ENCODE results near the gene PLEKHF1.

The PLEKHF1 gene

GRCh38 chr19:29677001-29677817 is 11.9 kb downstream of the PLEKHF1 start:
- H3K9ac ChIP-seq (ENCODE audit: low read length in 5 of 5): peak overlapping the region in 1 of 5 donors; percentile 7
- peaks cover 13 to 95% (median 76%) of the 10 kb centered on the region in 5 donors for H3K4me1 ChIP-seq (ENCODE audit: control insufficient read depth in 5 of 5, insufficient read depth in 5 of 5, low read length in 5 of 5)
- H3K36me3 ChIP-seq (ENCODE audit: control insufficient read depth in 5 of 5, insufficient read depth in 5 of 5, low read length in 5 of 5): peaks cover 0 to 41% (median 32%) of the 10 kb centered on the region in 5 donors
- H3K9me3 ChIP-seq (ENCODE audit: control insufficient read depth in 5 of 5, low read length in 5 of 5): no peaks in the 10 kb centered on the region
- peak overlapping the region in 1 of 5 donors; percentile 10 for H3K4me3 ChIP-seq (ENCODE audit: low read depth in 1 of 5, low read length in 5 of 5)
- no peaks in the 10 kb centered on the region for H3K27me3 ChIP-seq (ENCODE audit: control insufficient read depth in 5 of 5, insufficient read depth in 4 of 5, low read length in 5 of 5)
- peak overlapping the region; percentile 24 for H3K27ac ChIP-seq (ENCODE audit: low read depth, low read length)

GRCh38 chr19:29678484-29679106 is 13.3 kb downstream of the PLEKHF1 start:
- Histone ChIP-seq H3K9ac (ENCODE audit: low read length in 5 of 5) (peak overlapping the region in 1 of 5 donors; percentile 62), H3K9me3 (ENCODE audit: control insufficient read depth in 5 of 5, low read length in 5 of 5) (no peaks in the 10 kb centered on the region), H3K27me3 (ENCODE audit: control insufficient read depth in 5 of 5, insufficient read depth in 4 of 5, low read length in 5 of 5) (no peaks in the 10 kb centered on the region), H3K27ac (ENCODE audit: low read depth, low read length) (peak overlapping the region; percentile 30), H3K4me3 (ENCODE audit: low read depth in 1 of 5, low read length in 5 of 5) (no peak overlapping the region), H3K4me1 (ENCODE audit: control insufficient read depth in 5 of 5, insufficient read depth in 5 of 5, low read length in 5 of 5) (peaks cover 13 to 93% (median 86%) of the 10 kb centered on the region in 5 donors), H3K36me3 (ENCODE audit: control insufficient read depth in 5 of 5, insufficient read depth in 5 of 5, low read length in 5 of 5) (peaks cover 0 to 38% (median 29%) of the 10 kb centered on the region in 5 donors)

GRCh38 chr19:29679598-29680210 is 14.4 kb downstream of the PLEKHF1 start:
- Histone ChIP-seq H3K36me3 (ENCODE audit: control insufficient read depth in 5 of 5, insufficient read depth in 5 of 5, low read length in 5 of 5) (peaks cover 0 to 27% (median 18%) of the 10 kb centered on the region in 5 donors), H3K9me3 (ENCODE audit: control insufficient read depth in 5 of 5, low read length in 5 of 5) (no peaks in the 10 kb centered on the region), H3K4me3 (ENCODE audit: low read depth in 1 of 5, low read length in 5 of 5) (no peak overlapping the region), H3K4me1 (ENCODE audit: control insufficient read depth in 5 of 5, insufficient read depth in 5 of 5, low read length in 5 of 5) (peaks cover 13 to 85% (median 84%) of the 10 kb centered on the region in 5 donors), H3K9ac (ENCODE audit: low read length in 5 of 5) (no peak overlapping the region), H3K27me3 (ENCODE audit: control insufficient read depth in 5 of 5, insufficient read depth in 4 of 5, low read length in 5 of 5) (no peaks in the 10 kb centered on the region), H3K27ac (ENCODE audit: low read depth, low read length) (no peak overlapping the region)

- H3K36me3 ChIP-seq (ENCODE audit: control insufficient read depth in 5 of 5, insufficient read depth in 5 of 5, low read length in 5 of 5): peaks cover 0 to 20% (median 11%) of the 10 kb centered on the region in 5 donors
- H3K9ac ChIP-seq (ENCODE audit: low read length in 5 of 5): peak overlapping the region in 1 of 5 donors; percentile 1
- peaks cover 12 to 84% (median 83%) of the 10 kb centered on the region in 5 donors for H3K4me1 ChIP-seq (ENCODE audit: control insufficient read depth in 5 of 5, insufficient read depth in 5 of 5, low read length in 5 of 5)
- H3K4me3 ChIP-seq (ENCODE audit: low read depth in 1 of 5, low read length in 5 of 5): no peak overlapping the region
- H3K9me3 ChIP-seq (ENCODE audit: control insufficient read depth in 5 of 5, low read length in 5 of 5): no peaks in the 10 kb centered on the region
- H3K27ac ChIP-seq (ENCODE audit: low read depth, low read length): no peak overlapping the region
- H3K27me3 ChIP-seq (ENCODE audit: control insufficient read depth in 5 of 5, insufficient read depth in 4 of 5, low read length in 5 of 5): no peaks in the 10 kb centered on the region
Observed at GRCh38 chr19:29680447-29680846, 15.2 kb downstream of the PLEKHF1 start.

- Histone ChIP-seq H3K27ac (ENCODE audit: low read depth, low read length) (no peak overlapping the region), H3K4me1 (ENCODE audit: control insufficient read depth in 5 of 5, insufficient read depth in 5 of 5, low read length in 5 of 5) (peaks cover 8 to 81% (median 79%) of the 10 kb centered on the region in 5 donors), H3K9ac (ENCODE audit: low read length in 5 of 5) (peak overlapping the region in 2 of 5 donors; percentile 1 to 54), H3K9me3 (ENCODE audit: control insufficient read depth in 5 of 5, low read length in 5 of 5) (no peaks in the 10 kb centered on the region), H3K27me3 (ENCODE audit: control insufficient read depth in 5 of 5, insufficient read depth in 4 of 5, low read length in 5 of 5) (no peaks in the 10 kb centered on the region), H3K4me3 (ENCODE audit: low read depth in 1 of 5, low read length in 5 of 5) (peak overlapping the region in 1 of 5 donors; percentile 22), H3K36me3 (ENCODE audit: control insufficient read depth in 5 of 5, insufficient read depth in 5 of 5, low read length in 5 of 5) (peaks cover 0 to 15% (median 9%) of the 10 kb centered on the region in 5 donors)
Observed at GRCh38 chr19:29680937-29681336, 15.7 kb downstream of the PLEKHF1 start.

- Histone ChIP-seq H3K4me3 (ENCODE audit: low read depth in 1 of 5, low read length in 5 of 5) (peak overlapping the region in 1 of 5 donors; percentile 22), H3K27ac (ENCODE audit: low read depth, low read length) (peak overlapping the region; percentile 35), H3K9ac (ENCODE audit: low read length in 5 of 5) (peak overlapping the region in 1 of 5 donors; percentile 54), H3K4me1 (ENCODE audit: control insufficient read depth in 5 of 5, insufficient read depth in 5 of 5, low read length in 5 of 5) (peaks cover 8 to 78% (median 77%) of the 10 kb centered on the region in 5 donors), H3K9me3 (ENCODE audit: control insufficient read depth in 5 of 5, low read length in 5 of 5) (no peaks in the 10 kb centered on the region), H3K36me3 (ENCODE audit: control insufficient read depth in 5 of 5, insufficient read depth in 5 of 5, low read length in 5 of 5) (peaks cover 0 to 10% (median 7%) of the 10 kb centered on the region in 5 donors), H3K27me3 (ENCODE audit: control insufficient read depth in 5 of 5, insufficient read depth in 4 of 5, low read length in 5 of 5) (no peaks in the 10 kb centered on the region)
Observed at GRCh38 chr19:29681422-29682235, 16.4 kb downstream of the PLEKHF1 start.

GRCh38 chr19:29682236-29682895 is 17.1 kb downstream of the PLEKHF1 start:
- no peaks in the 10 kb centered on the region for H3K27me3 ChIP-seq (ENCODE audit: control insufficient read depth in 5 of 5, insufficient read depth in 4 of 5, low read length in 5 of 5)
- H3K4me3 ChIP-seq (ENCODE audit: low read depth in 1 of 5, low read length in 5 of 5): no peak overlapping the region
- peak overlapping the region; percentile 35 for H3K27ac ChIP-seq (ENCODE audit: low read depth, low read length)
- peaks cover 4 to 78% (median 77%) of the 10 kb centered on the region in 5 donors for H3K4me1 ChIP-seq (ENCODE audit: control insufficient read depth in 5 of 5, insufficient read depth in 5 of 5, low read length in 5 of 5)
- peak overlapping the region in 1 of 5 donors; percentile 54 for H3K9ac ChIP-seq (ENCODE audit: low read length in 5 of 5)
- H3K36me3 ChIP-seq (ENCODE audit: control insufficient read depth in 5 of 5, insufficient read depth in 5 of 5, low read length in 5 of 5): peaks cover 0 to 3% (median 2%) of the 10 kb centered on the region in 5 donors
- H3K9me3 ChIP-seq (ENCODE audit: control insufficient read depth in 5 of 5, low read length in 5 of 5): no peaks in the 10 kb centered on the region

- Histone ChIP-seq H3K27ac (ENCODE audit: low read depth, low read length) (no peak overlapping the region), H3K27me3 (ENCODE audit: control insufficient read depth in 5 of 5, insufficient read depth in 4 of 5, low read length in 5 of 5) (no peaks in the 10 kb centered on the region), H3K4me3 (ENCODE audit: low read depth in 1 of 5, low read length in 5 of 5) (no peak overlapping the region), H3K36me3 (ENCODE audit: control insufficient read depth in 5 of 5, insufficient read depth in 5 of 5, low read length in 5 of 5) (peaks cover 0 to 3% (median 0%) of the 10 kb centered on the region in 5 donors), H3K9ac (ENCODE audit: low read length in 5 of 5) (no peak overlapping the region), H3K9me3 (ENCODE audit: control insufficient read depth in 5 of 5, low read length in 5 of 5) (no peaks in the 10 kb centered on the region), H3K4me1 (ENCODE audit: control insufficient read depth in 5 of 5, insufficient read depth in 5 of 5, low read length in 5 of 5) (peaks cover 4 to 76% (median 71%) of the 10 kb centered on the region in 5 donors)
Observed at GRCh38 chr19:29683009-29683408, 17.7 kb downstream of the PLEKHF1 start.

GRCh38 chr19:29685326-29685725 is 20.1 kb downstream of the PLEKHF1 start:
- H3K9me3 ChIP-seq (ENCODE audit: control insufficient read depth in 5 of 5, low read length in 5 of 5): peaks cover 0 to under 1% (median 0%) of the 10 kb centered on the region in 5 donors
- H3K27ac ChIP-seq (ENCODE audit: low read depth, low read length): no peak overlapping the region
- peak overlapping the region in 2 of 5 donors; percentile 7 to 41 for H3K9ac ChIP-seq (ENCODE audit: low read length in 5 of 5)
- H3K27me3 ChIP-seq (ENCODE audit: control insufficient read depth in 5 of 5, insufficient read depth in 4 of 5, low read length in 5 of 5): no peaks in the 10 kb centered on the region
- H3K4me3 ChIP-seq (ENCODE audit: low read depth in 1 of 5, low read length in 5 of 5): no peak overlapping the region
- peaks cover 4 to 59% (median 51%) of the 10 kb centered on the region in 5 donors for H3K4me1 ChIP-seq (ENCODE audit: control insufficient read depth in 5 of 5, insufficient read depth in 5 of 5, low read length in 5 of 5)
- no peaks in the 10 kb centered on the region for H3K36me3 ChIP-seq (ENCODE audit: control insufficient read depth in 5 of 5, insufficient read depth in 5 of 5, low read length in 5 of 5)
